ENCODE results near the gene VGLL4.

VGLL4 gene

GRCh38 chr3:11542551-11542950 lies 101.2 kb downstream of the VGLL4 start:
- Histone ChIP-seq H3K4me1 (ENCODE audit: control insufficient read depth, insufficient read depth, low read length) (no peaks in the 10 kb centered on the region; the same call in 1 of the 2 replicates), H3K4me3 (ENCODE audit: low read length) (no peak overlapping the region), H3K36me3 (ENCODE audit: control insufficient read depth, insufficient read depth, low read length) (no peaks in the 10 kb centered on the region), H3K27me3 (ENCODE audit: control insufficient read depth, insufficient read depth, low read length) (no peaks in the 10 kb centered on the region), H3K27ac (ENCODE audit: low read length) (no peak overlapping the region), H3K9me3 (ENCODE audit: control insufficient read depth, insufficient read depth, low read length) (no peaks in the 10 kb centered on the region)
- no peak for DNase-seq (ENCODE audit: low read depth, low spot score)
- no CpG with 5 or more reads among the region's 7 CpGs for WGBS (ENCODE audit: insufficient coverage, insufficient read length)

GRCh38 chr3:11541321-11542303 lies 102.1 kb downstream of the VGLL4 start:
- H3K27me3 ChIP-seq (ENCODE audit: control insufficient read depth, insufficient read depth, low read length), result no peaks in the 10 kb centered on the region
- no peaks in the 10 kb centered on the region for H3K36me3 ChIP-seq (ENCODE audit: control insufficient read depth, insufficient read depth, low read length)
- DNase-seq (ENCODE audit: low read depth, low spot score), result no peak
- no CpG with 5 or more reads among the region's 16 CpGs for WGBS (ENCODE audit: insufficient coverage, insufficient read length)
- no peaks in the 10 kb centered on the region for H3K9me3 ChIP-seq (ENCODE audit: control insufficient read depth, insufficient read depth, low read length)
- H3K4me1 ChIP-seq (ENCODE audit: control insufficient read depth, insufficient read depth, low read length), result no peaks in the 10 kb centered on the region; the same call in 1 of the 2 replicates
- no peak overlapping the region for H3K4me3 ChIP-seq (ENCODE audit: low read length)
- no peak overlapping the region for H3K27ac ChIP-seq (ENCODE audit: low read length)

GRCh38 chr3:11539677-11540076 lies 104.0 kb downstream of the VGLL4 start:
- H3K27ac ChIP-seq (ENCODE audit: low read length), result no peak overlapping the region
- DNase-seq (ENCODE audit: low read depth, low spot score), result no peak

GRCh38 chr3:11539218-11539617 lies 104.5 kb downstream of the VGLL4 start:
- H3K4me3 ChIP-seq (ENCODE audit: low read length), result no peak overlapping the region
- H3K27me3 ChIP-seq (ENCODE audit: control insufficient read depth, insufficient read depth, low read length), result no peaks in the 10 kb centered on the region
- H3K9me3 ChIP-seq (ENCODE audit: control insufficient read depth, insufficient read depth, low read length), result no peaks in the 10 kb centered on the region
- DNase-seq (ENCODE audit: low read depth, low spot score), result no peak
- H3K4me1 ChIP-seq (ENCODE audit: control insufficient read depth, insufficient read depth, low read length), result no peaks in the 10 kb centered on the region; the same call in 1 of the 2 replicates
- H3K36me3 ChIP-seq (ENCODE audit: control insufficient read depth, insufficient read depth, low read length), result no peaks in the 10 kb centered on the region
- H3K27ac ChIP-seq (ENCODE audit: low read length), result no peak overlapping the region
- no CpG with 5 or more reads among the region's 5 CpGs for WGBS (ENCODE audit: insufficient coverage, insufficient read length)

More at GRCh38 chr3:11539677-11540076, 104.0 kb downstream of the VGLL4 start:
- Histone ChIP-seq H3K9me3 (ENCODE audit: control insufficient read depth, insufficient read depth, low read length) (no peaks in the 10 kb centered on the region), H3K4me3 (ENCODE audit: low read length) (no peak overlapping the region), H3K4me1 (ENCODE audit: control insufficient read depth, insufficient read depth, low read length) (no peaks in the 10 kb centered on the region; the same call in 1 of the 2 replicates), H3K36me3 (ENCODE audit: control insufficient read depth, insufficient read depth, low read length) (no peaks in the 10 kb centered on the region), H3K27me3 (ENCODE audit: control insufficient read depth, insufficient read depth, low read length) (no peaks in the 10 kb centered on the region)
- WGBS (ENCODE audit: insufficient coverage, insufficient read length), result no CpG with 5 or more reads among the region's 14 CpGs

- DNase-seq (ENCODE audit: low read depth, low spot score), result no peak
- Histone ChIP-seq H3K4me3 (ENCODE audit: low read length) (no peak overlapping the region), H3K36me3 (ENCODE audit: control insufficient read depth, insufficient read depth, low read length) (no peaks in the 10 kb centered on the region), H3K27me3 (ENCODE audit: control insufficient read depth, insufficient read depth, low read length) (no peaks in the 10 kb centered on the region), H3K27ac (ENCODE audit: low read length) (no peak overlapping the region), H3K9me3 (ENCODE audit: control insufficient read depth, insufficient read depth, low read length) (no peaks in the 10 kb centered on the region), H3K4me1 (ENCODE audit: control insufficient read depth, insufficient read depth, low read length) (no peaks in the 10 kb centered on the region)
- WGBS (ENCODE audit: insufficient coverage, insufficient read length), result no CpG with 5 or more reads among the region's 3 CpGs
These were observed 105.1 kb downstream of the VGLL4 start for GRCh38 chr3:11538581-11538980.

- Histone ChIP-seq H3K27ac (ENCODE audit: low read length) (no peak overlapping the region), H3K27me3 (ENCODE audit: control insufficient read depth, insufficient read depth, low read length) (no peaks in the 10 kb centered on the region), H3K9me3 (ENCODE audit: control insufficient read depth, insufficient read depth, low read length) (no peaks in the 10 kb centered on the region), H3K4me3 (ENCODE audit: low read length) (no peak overlapping the region), H3K36me3 (ENCODE audit: control insufficient read depth, insufficient read depth, low read length) (no peaks in the 10 kb centered on the region), H3K4me1 (ENCODE audit: control insufficient read depth, insufficient read depth, low read length) (no peaks in the 10 kb centered on the region)
- DNase-seq (ENCODE audit: low read depth, low spot score), result no peak
- no CpG with 5 or more reads among the region's 12 CpGs for WGBS (ENCODE audit: insufficient coverage, insufficient read length)
These were observed 106.6 kb downstream of the VGLL4 start for GRCh38 chr3:11536936-11537612.

- H3K27me3 ChIP-seq (ENCODE audit: control insufficient read depth, insufficient read depth, low read length), result no peaks in the 10 kb centered on the region
- H3K36me3 ChIP-seq (ENCODE audit: control insufficient read depth, insufficient read depth, low read length), result no peaks in the 10 kb centered on the region
- no peaks in the 10 kb centered on the region for H3K4me1 ChIP-seq (ENCODE audit: control insufficient read depth, insufficient read depth, low read length)
- no peak overlapping the region for H3K4me3 ChIP-seq (ENCODE audit: low read length)
- DNase-seq (ENCODE audit: low read depth, low spot score), result no peak
- WGBS (ENCODE audit: insufficient coverage, insufficient read length), result no CpG with 5 or more reads among the region's 23 CpGs
- H3K9me3 ChIP-seq (ENCODE audit: control insufficient read depth, insufficient read depth, low read length), result no peaks in the 10 kb centered on the region
- H3K27ac ChIP-seq (ENCODE audit: low read length), result no peak overlapping the region
These were observed 107.4 kb downstream of the VGLL4 start for GRCh38 chr3:11536132-11536935.

- no peaks in the 10 kb centered on the region for H3K9me3 ChIP-seq (ENCODE audit: control insufficient read depth, insufficient read depth, low read length)
- H3K4me3 ChIP-seq (ENCODE audit: low read length), result no peak overlapping the region
- H3K27ac ChIP-seq (ENCODE audit: low read length), result no peak overlapping the region
- no peak for DNase-seq (ENCODE audit: low read depth, low spot score)
- no peaks in the 10 kb centered on the region for H3K36me3 ChIP-seq (ENCODE audit: control insufficient read depth, insufficient read depth, low read length)
- no CpG with 5 or more reads among the region's 13 CpGs for WGBS (ENCODE audit: insufficient coverage, insufficient read length)
- no peaks in the 10 kb centered on the region for H3K4me1 ChIP-seq (ENCODE audit: control insufficient read depth, insufficient read depth, low read length)
- H3K27me3 ChIP-seq (ENCODE audit: control insufficient read depth, insufficient read depth, low read length), result no peaks in the 10 kb centered on the region
These were observed 108.3 kb downstream of the VGLL4 start for GRCh38 chr3:11535243-11535960.

- Histone ChIP-seq H3K9me3 (ENCODE audit: control insufficient read depth, insufficient read depth, low read length) (no peaks in the 10 kb centered on the region), H3K36me3 (ENCODE audit: control insufficient read depth, insufficient read depth, low read length) (no peaks in the 10 kb centered on the region), H3K4me1 (ENCODE audit: control insufficient read depth, insufficient read depth, low read length) (no peaks in the 10 kb centered on the region), H3K27me3 (ENCODE audit: control insufficient read depth, insufficient read depth, low read length) (no peaks in the 10 kb centered on the region), H3K4me3 (ENCODE audit: low read length) (no peak overlapping the region), H3K27ac (ENCODE audit: low read length) (no peak overlapping the region)
- no CpG with 5 or more reads among the region's 7 CpGs for WGBS (ENCODE audit: insufficient coverage, insufficient read length)
- no peak for DNase-seq (ENCODE audit: low read depth, low spot score)
These were observed 109.0 kb downstream of the VGLL4 start for GRCh38 chr3:11534793-11535101.

Data from iPS DF 6.9 (cell line).